ENCODE results near the gene LRRC18. TPM values are rescaled to one million over a fixed set of nuclear protein-coding genes. Genes with fewer than 3 reads are reported as not detected.

LRRC18 gene
- total RNA-seq, 3 donors from 2014 or later = not detected

- Histone ChIP-seq H3K9me3 (no peaks in the 10 kb centered on the region), H3K36me3 (ENCODE audit: low read depth) (no peaks in the 10 kb centered on the region), H3K4me3 (no peak overlapping the region), H3K4me1 (ENCODE audit: low read depth) (no peaks in the 10 kb centered on the region)
- intact Hi-C loops (cut with DNase I, micrococcal nuclease) = no loop called here
- no peak for TF ChIP-seq CTCF (IDR thresholded peaks at IDR 0.05)
- ATAC-seq = no peak
- DNase-seq = no peak
Observed at GRCh38 chr10:48940958-48941357, 1.3 kb upstream of the LRRC18 start.

- no peaks in the 10 kb centered on the region for H3K9me3 ChIP-seq
- intact Hi-C loops (cut with DNase I, micrococcal nuclease) = no loop called here
- no peak for TF ChIP-seq CTCF (IDR thresholded peaks at IDR 0.05)
- ATAC-seq = no peak
- H3K36me3 ChIP-seq (ENCODE audit: low read depth) = no peaks in the 10 kb centered on the region
- DNase-seq = no peak
- no peaks in the 10 kb centered on the region for H3K4me1 ChIP-seq (ENCODE audit: low read depth)
- H3K4me3 ChIP-seq = no peak overlapping the region
Observed at GRCh38 chr10:48940372-48940771, 732 bp upstream of the LRRC18 start.

- Histone ChIP-seq H3K36me3 (ENCODE audit: low read depth) (no peaks in the 10 kb centered on the region), H3K9me3 (no peaks in the 10 kb centered on the region), H3K4me3 (no peak overlapping the region), H3K4me1 (ENCODE audit: low read depth) (no peaks in the 10 kb centered on the region)
- TF ChIP-seq CTCF (IDR thresholded peaks at IDR 0.05) = no peak
- DNase-seq = no peak
- ATAC-seq = no peak
- intact Hi-C loops (cut with DNase I, micrococcal nuclease) = no loop called here
Observed at GRCh38 chr10:48938990-48939536, 577 bp downstream of the LRRC18 start.

- Histone ChIP-seq H3K4me1 (ENCODE audit: low read depth) (no peaks in the 10 kb centered on the region), H3K36me3 (ENCODE audit: low read depth) (no peaks in the 10 kb centered on the region), H3K4me3 (no peak overlapping the region), H3K9me3 (no peaks in the 10 kb centered on the region)
- intact Hi-C loops (cut with DNase I, micrococcal nuclease) = no loop called here
- no peak for TF ChIP-seq CTCF (IDR thresholded peaks at IDR 0.05)
- ATAC-seq = no peak
- DNase-seq = no peak
Observed at GRCh38 chr10:48938281-48938680, 1.4 kb downstream of the LRRC18 start.

GRCh38 chr10:48937796-48938195 lies 1.8 kb downstream of the LRRC18 start:
- H3K9me3 ChIP-seq = no peaks in the 10 kb centered on the region
- H3K36me3 ChIP-seq (ENCODE audit: low read depth) = no peaks in the 10 kb centered on the region
- intact Hi-C loops (cut with DNase I, micrococcal nuclease) = no loop called here
- no peak for TF ChIP-seq CTCF (IDR thresholded peaks at IDR 0.05)
- DNase-seq (no peak), ATAC-seq (no peak)
- H3K4me3 ChIP-seq = no peak overlapping the region
- H3K4me1 ChIP-seq (ENCODE audit: low read depth) = no peaks in the 10 kb centered on the region

GRCh38 chr10:48935577-48935976 lies 4.1 kb downstream of the LRRC18 start:
- Histone ChIP-seq H3K9me3 (no peaks in the 10 kb centered on the region), H3K4me1 (ENCODE audit: low read depth) (no peaks in the 10 kb centered on the region), H3K36me3 (ENCODE audit: low read depth) (no peaks in the 10 kb centered on the region), H3K4me3 (no peak overlapping the region)
- DNase-seq = no peak
- no peak for TF ChIP-seq CTCF (IDR thresholded peaks at IDR 0.05)
- intact Hi-C loops (cut with DNase I, micrococcal nuclease) = no loop called here
- ATAC-seq = no peak
